Suprapubic skin (tissue), 4 donors: ENCODE measurements around the gene UPF2. TPM values are rescaled to one million over a fixed set of nuclear protein-coding genes. Genes with fewer than 3 reads are reported as not detected.

ENCODE experiments used
- DNase-seq, 2 donors: peaks; one replicate each; pipeline ENCODE4 v3.0.0-alpha.2; 2019; ENCODE audit warnings: low spot score in 2 of 2
- H3K27ac ChIP-seq: fragments of 200-600 bp; sonication (generic); one replicate; pipeline ENCODE4 v1.5.1; 2019
- H3K27me3 ChIP-seq: fragments of 200-600 bp; sonication (generic); one replicate; pipeline ENCODE4 v1.5.1; 2019
- H3K36me3 ChIP-seq: fragments of 200-600 bp; sonication (generic); one replicate; pipeline ENCODE4 v1.5.1; 2019
- H3K4me1 ChIP-seq: fragments of 200-600 bp; sonication (generic); one replicate; pipeline ENCODE4 v1.5.1; 2019
- H3K4me3 ChIP-seq: fragments of 200-600 bp; sonication (generic); one replicate; pipeline ENCODE4 v1.5.1; 2019; ENCODE audit warnings: mild to moderate bottlenecking
- H3K9me3 ChIP-seq: fragments of 200-600 bp; sonication (generic); one replicate; pipeline ENCODE4 v1.5.1; 2019
- EP300 ChIP-seq: sonication (generic); formaldehyde crosslinking; IDR thresholded peaks from one replicate; pipeline ENCODE4 v1.6.1; 2017; ENCODE audit warnings: antibody characterized with exemption
- POLR2A ChIP-seq, 2 donors: fragments of 450-650 bp; IDR thresholded peaks; one replicate each; pipeline ENCODE4 v1.6.1; 2017; ENCODE audit warnings: antibody characterized with exemption in 2 of 2, mild to moderate bottlenecking in 2 of 2, moderate library complexity in 2 of 2
- POLR2AphosphoS5 ChIP-seq, 3 donors: sonication (generic); formaldehyde crosslinking; IDR thresholded peaks; one replicate each; pipeline ENCODE4 v1.6.1; 2017; ENCODE audit warnings: antibody characterized with exemption in 3 of 3
- WGBS: methylation state at CpG from one replicate; pipeline ENCODE4 v1.1.5; 2018; 5-methylcytosine and 5-hydroxymethylcytosine counted together
- total RNA-seq, 4 donors: library from RNA; depleted of rRNA; stranded (reverse); fragments of >200 nt; gene quantifications; one replicate each; pipeline ENCODE4 v1.1.0, GENCODE V29; 2016
- TF ChIP-seq, protein P1 (sequence below), 2 donors: fragments of 200-600 bp in 1 of 2; fragments of 450-650 bp in 1 of 2; sonication (generic) in 1 of 2; IDR thresholded peaks; one replicate each; pipeline ENCODE4 v1.5.1; 2016 to 2019; ENCODE audit warnings: antibody characterized with exemption in 2 of 2, mild to moderate bottlenecking in 1 of 2, moderate library complexity in 1 of 2

The UPF2 gene
- total RNA-seq, 4 donors from 2014 or later: 15.6 to 31.9 (median 16.1) TPM

DNA sequence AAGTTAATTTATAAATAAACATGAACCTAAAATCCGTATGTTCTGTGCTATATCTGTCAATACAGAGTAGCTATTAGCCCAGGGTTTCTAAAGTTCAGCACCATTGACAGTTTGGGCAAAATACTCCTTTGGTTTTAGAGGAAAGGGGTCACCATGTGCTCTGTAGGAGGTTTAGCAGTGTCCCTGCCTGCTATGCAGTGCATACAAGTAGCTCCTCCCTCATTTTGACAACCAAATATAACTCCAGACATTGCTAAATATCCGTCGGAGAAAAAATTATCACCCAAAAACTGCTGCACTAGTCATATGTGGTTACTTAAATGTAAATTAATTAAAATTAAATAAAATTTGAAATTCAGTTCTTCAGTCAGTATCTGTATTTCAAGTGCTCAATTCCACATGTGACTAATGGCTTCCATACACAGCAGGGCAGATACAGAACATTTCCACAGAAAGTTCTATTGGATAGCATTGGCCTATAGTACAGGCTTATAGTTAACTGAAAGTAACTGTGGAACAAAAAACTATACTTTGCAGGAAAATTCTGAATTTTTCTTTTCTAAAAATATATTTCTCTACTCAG lies 6.4 kb downstream of the UPF2 start:
- Histone ChIP-seq H3K4me1 (peaks cover 9% of the 10 kb centered on the region), H3K9me3 (no peaks in the 10 kb centered on the region), H3K36me3 (peaks cover 35% of the 10 kb centered on the region), H3K4me3 (no peak overlapping the region), H3K27ac (no peak overlapping the region), H3K27me3 (no peaks in the 10 kb centered on the region)
- DNase-seq: no peak
- 65% methylated on average over 3 of the region's 3 CpGs for WGBS
- TF ChIP-seq POLR2A (IDR thresholded peaks at IDR 0.05): no peak
- TF ChIP-seq, protein P1, sequence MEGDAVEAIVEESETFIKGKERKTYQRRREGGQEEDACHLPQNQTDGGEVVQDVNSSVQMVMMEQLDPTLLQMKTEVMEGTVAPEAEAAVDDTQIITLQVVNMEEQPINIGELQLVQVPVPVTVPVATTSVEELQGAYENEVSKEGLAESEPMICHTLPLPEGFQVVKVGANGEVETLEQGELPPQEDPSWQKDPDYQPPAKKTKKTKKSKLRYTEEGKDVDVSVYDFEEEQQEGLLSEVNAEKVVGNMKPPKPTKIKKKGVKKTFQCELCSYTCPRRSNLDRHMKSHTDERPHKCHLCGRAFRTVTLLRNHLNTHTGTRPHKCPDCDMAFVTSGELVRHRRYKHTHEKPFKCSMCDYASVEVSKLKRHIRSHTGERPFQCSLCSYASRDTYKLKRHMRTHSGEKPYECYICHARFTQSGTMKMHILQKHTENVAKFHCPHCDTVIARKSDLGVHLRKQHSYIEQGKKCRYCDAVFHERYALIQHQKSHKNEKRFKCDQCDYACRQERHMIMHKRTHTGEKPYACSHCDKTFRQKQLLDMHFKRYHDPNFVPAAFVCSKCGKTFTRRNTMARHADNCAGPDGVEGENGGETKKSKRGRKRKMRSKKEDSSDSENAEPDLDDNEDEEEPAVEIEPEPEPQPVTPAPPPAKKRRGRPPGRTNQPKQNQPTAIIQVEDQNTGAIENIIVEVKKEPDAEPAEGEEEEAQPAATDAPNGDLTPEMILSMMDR (IDR thresholded peaks at IDR 0.05): no peak
- no peak for TF ChIP-seq POLR2AphosphoS5 (IDR thresholded peaks at IDR 0.05)
- no peak for TF ChIP-seq EP300

DNA sequence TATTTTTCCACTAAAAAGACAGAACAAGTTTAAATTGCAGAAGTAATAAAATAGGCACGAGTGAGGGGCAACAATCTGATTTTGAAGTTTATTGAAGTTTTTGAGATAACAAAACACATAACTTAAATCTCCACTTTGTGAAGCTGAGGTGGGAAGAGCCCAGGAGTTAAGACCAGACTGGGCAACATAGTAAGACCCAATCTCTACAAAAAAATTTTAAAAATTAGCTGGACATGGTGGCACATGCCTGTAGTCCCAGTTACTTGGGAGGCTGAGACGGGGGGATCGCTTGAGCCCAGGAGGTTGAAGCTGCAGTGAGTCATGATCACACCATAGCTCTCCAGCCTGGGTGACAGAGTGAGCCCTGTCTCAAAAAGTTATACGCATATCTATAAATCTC lies 11.2 kb downstream of the UPF2 start:
- 94% methylated on average over 4 of the region's 4 CpGs for WGBS
- Histone ChIP-seq H3K9me3 (no peaks in the 10 kb centered on the region), H3K27ac (no peak overlapping the region), H3K4me1 (no peaks in the 10 kb centered on the region), H3K4me3 (no peak overlapping the region), H3K36me3 (peaks cover 50% of the 10 kb centered on the region), H3K27me3 (no peaks in the 10 kb centered on the region)
- DNase-seq: no peak
- TF ChIP-seq, protein P1 (IDR thresholded peaks at IDR 0.05): no peak
- TF ChIP-seq POLR2A (IDR thresholded peaks at IDR 0.05) (no peak), EP300 (no peak), POLR2AphosphoS5 (IDR thresholded peaks at IDR 0.05) (no peak)

DNA sequence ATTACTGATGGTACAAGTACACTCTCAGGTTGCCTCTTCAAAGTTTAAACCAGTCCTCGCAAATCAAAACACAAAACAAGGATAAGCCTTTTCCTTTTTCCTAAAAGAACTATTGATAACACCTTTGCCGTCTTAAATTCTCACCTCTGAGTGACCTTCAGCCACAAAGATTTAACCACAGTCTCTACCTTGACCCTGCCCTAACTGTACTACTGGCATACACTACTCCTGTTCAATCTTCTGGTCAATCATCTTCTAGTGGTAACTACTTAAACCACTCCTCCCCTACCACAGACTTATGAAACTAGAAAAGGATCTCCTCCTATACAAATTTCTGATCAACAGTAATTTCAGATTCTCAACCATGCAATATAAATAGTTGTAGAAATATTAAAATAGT lies 15.1 kb downstream of the UPF2 start:
- TF ChIP-seq, protein P1 (IDR thresholded peaks at IDR 0.05): no peak
- TF ChIP-seq POLR2A (IDR thresholded peaks at IDR 0.05) (no peak), POLR2AphosphoS5 (IDR thresholded peaks at IDR 0.05) (no peak)
- Histone ChIP-seq H3K9me3 (no peaks in the 10 kb centered on the region), H3K27me3 (no peaks in the 10 kb centered on the region), H3K4me1 (peaks cover 5% of the 10 kb centered on the region), H3K4me3 (no peak overlapping the region), H3K27ac (no peak overlapping the region), H3K36me3 (peaks cover 25% of the 10 kb centered on the region)
- WGBS: 91% methylated on average over 2 of the region's 2 CpGs
- no peak for DNase-seq

DNA sequence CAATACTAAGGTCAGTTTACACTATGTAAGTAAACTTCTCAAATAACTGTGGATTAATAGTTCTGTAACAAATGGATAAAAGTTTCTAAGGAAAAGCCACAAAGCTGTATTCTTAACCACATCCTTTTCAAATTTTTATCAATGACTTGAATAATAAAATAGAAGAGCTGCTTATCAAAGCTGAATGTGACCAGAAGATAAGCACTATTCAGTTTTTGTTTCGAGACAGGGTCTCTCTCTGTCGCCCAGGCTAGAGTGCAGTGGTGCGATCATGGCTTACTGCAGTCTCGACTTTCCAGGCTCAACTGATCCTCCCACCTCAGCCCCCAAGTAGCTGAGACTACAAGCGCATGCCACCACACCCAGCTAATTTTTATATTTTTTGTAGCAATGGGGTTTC lies 17.0 kb downstream of the UPF2 start:
- Histone ChIP-seq H3K4me3 (no peak overlapping the region), H3K27me3 (no peaks in the 10 kb centered on the region), H3K27ac (no peak overlapping the region), H3K9me3 (no peaks in the 10 kb centered on the region), H3K4me1 (peaks cover 9% of the 10 kb centered on the region), H3K36me3 (peaks cover 19% of the 10 kb centered on the region)
- WGBS: 95% methylated on average over 5 of the region's 5 CpGs
- DNase-seq: no peak
- TF ChIP-seq POLR2AphosphoS5 (IDR thresholded peaks at IDR 0.05): no peak
- TF ChIP-seq, protein P1 (IDR thresholded peaks at IDR 0.05): no peak
- TF ChIP-seq EP300: no peak
- no peak for TF ChIP-seq POLR2A (IDR thresholded peaks at IDR 0.05)

DNA sequence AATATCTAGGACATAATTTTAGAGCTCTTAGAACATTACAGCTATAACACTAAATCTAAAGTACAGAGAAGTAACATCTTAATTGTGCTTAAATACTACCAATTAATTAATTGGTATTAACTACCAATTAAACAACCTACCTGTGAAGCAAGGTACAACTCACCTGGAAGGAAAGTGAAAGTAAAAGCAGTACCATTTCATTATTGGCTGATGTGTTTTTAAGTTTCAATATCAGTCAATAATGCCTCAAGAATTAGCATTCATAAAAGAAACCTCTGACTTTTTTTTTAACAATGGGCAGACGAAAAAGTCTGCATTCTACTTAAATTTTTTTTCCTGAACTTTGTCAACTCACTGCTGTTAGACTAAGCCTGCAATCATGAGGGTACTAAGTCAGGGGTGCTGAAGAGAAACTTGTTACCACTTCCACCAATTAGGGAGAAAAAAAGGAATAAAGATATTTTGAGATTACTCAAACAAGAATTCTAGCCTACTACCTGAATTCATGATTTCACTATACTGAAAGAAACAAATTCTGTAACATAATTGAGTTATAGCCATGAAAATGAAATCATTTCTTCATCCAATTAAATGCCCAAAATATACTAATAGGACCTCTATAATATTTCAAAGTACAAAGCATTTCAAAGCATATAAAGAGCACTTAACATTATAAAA lies 19.9 kb downstream of the UPF2 start:
- Histone ChIP-seq H3K4me3 (no peak overlapping the region), H3K27ac (no peak overlapping the region), H3K9me3 (no peaks in the 10 kb centered on the region), H3K4me1 (peaks cover 9% of the 10 kb centered on the region), H3K27me3 (no peaks in the 10 kb centered on the region), H3K36me3 (peaks cover 5% of the 10 kb centered on the region)
- 27% methylated on average over 1 of the region's 1 CpG for WGBS
- TF ChIP-seq POLR2A (IDR thresholded peaks at IDR 0.05): no peak
- no peak for TF ChIP-seq POLR2AphosphoS5 (IDR thresholded peaks at IDR 0.05)
- TF ChIP-seq, protein P1 (IDR thresholded peaks at IDR 0.05): no peak
- TF ChIP-seq EP300: no peak
- DNase-seq: no peak
